ENCODE results near the gene SPSB1.

SPSB1 gene

GRCh38 chr1:9284061-9284460 lies 8.6 kb upstream of the SPSB1 start:
- H3K4me1 Mint-ChIP-seq, result peaks cover 43% of the 10 kb centered on the region
- no peak overlapping the region for H3K27ac Mint-ChIP-seq
- TF ChIP-seq CTCF (IDR thresholded peaks at IDR 0.05), result no peak
- H3K4me3 Mint-ChIP-seq, result no peak overlapping the region
- peaks cover 16% of the 10 kb centered on the region for H3K36me3 Mint-ChIP-seq (ENCODE audit: low read depth)
- DNase-seq, result no peak
- H3K27me3 Mint-ChIP-seq (ENCODE audit: low read depth, poor library complexity), result peaks cover 5% of the 10 kb centered on the region
- H3K9me3 Mint-ChIP-seq, result peaks cover 52% of the 10 kb centered on the region

GRCh38 chr1:9286556-9286955 lies 6.1 kb upstream of the SPSB1 start:
- Mint-ChIP-seq H3K27ac (no peak overlapping the region), H3K27me3 (ENCODE audit: low read depth, poor library complexity) (peaks cover 7% of the 10 kb centered on the region), H3K9me3 (peaks cover 53% of the 10 kb centered on the region), H3K36me3 (ENCODE audit: low read depth) (peaks cover 18% of the 10 kb centered on the region), H3K4me1 (peaks cover 31% of the 10 kb centered on the region), H3K4me3 (no peak overlapping the region)
- no peak for TF ChIP-seq CTCF (IDR thresholded peaks at IDR 0.05)
- DNase-seq, result no peak

GRCh38 chr1:9289090-9289534 lies 3.6 kb upstream of the SPSB1 start:
- H3K36me3 Mint-ChIP-seq (ENCODE audit: low read depth), result peaks cover 16% of the 10 kb centered on the region
- H3K9me3 Mint-ChIP-seq, result peaks cover 47% of the 10 kb centered on the region
- peak; percentile 82 for DNase-seq
- peaks cover 18% of the 10 kb centered on the region for H3K4me1 Mint-ChIP-seq
- peak; percentile 91 for TF ChIP-seq CTCF (IDR thresholded peaks at IDR 0.05)
- H3K4me3 Mint-ChIP-seq, result no peak overlapping the region
- H3K27ac Mint-ChIP-seq, result no peak overlapping the region
- peaks cover 7% of the 10 kb centered on the region for H3K27me3 Mint-ChIP-seq (ENCODE audit: low read depth, poor library complexity)

GRCh38 chr1:9289711-9290485 lies 2.8 kb upstream of the SPSB1 start:
- no peak overlapping the region for H3K27ac Mint-ChIP-seq
- peaks cover 14% of the 10 kb centered on the region for H3K4me1 Mint-ChIP-seq
- no peak for DNase-seq
- H3K27me3 Mint-ChIP-seq (ENCODE audit: low read depth, poor library complexity), result peaks cover 7% of the 10 kb centered on the region
- H3K4me3 Mint-ChIP-seq, result no peak overlapping the region
- H3K9me3 Mint-ChIP-seq, result peaks cover 39% of the 10 kb centered on the region
- peaks cover 10% of the 10 kb centered on the region for H3K36me3 Mint-ChIP-seq (ENCODE audit: low read depth)
- no peak for TF ChIP-seq CTCF (IDR thresholded peaks at IDR 0.05)

GRCh38 chr1:9291914-9292360 lies 757 bp upstream of the SPSB1 start:
- peaks cover 21% of the 10 kb centered on the region for H3K9me3 Mint-ChIP-seq
- no peak overlapping the region for H3K27ac Mint-ChIP-seq
- no peak for DNase-seq
- no peak for TF ChIP-seq CTCF (IDR thresholded peaks at IDR 0.05)
- H3K36me3 Mint-ChIP-seq (ENCODE audit: low read depth), result peaks cover 5% of the 10 kb centered on the region
- peaks cover 14% of the 10 kb centered on the region for H3K4me1 Mint-ChIP-seq
- H3K4me3 Mint-ChIP-seq, result peak overlapping the region; percentile 76
- peaks cover 2% of the 10 kb centered on the region for H3K27me3 Mint-ChIP-seq (ENCODE audit: low read depth, poor library complexity)

GRCh38 chr1:9293241-9293532 lies 493 bp downstream of the SPSB1 start:
- no peak for TF ChIP-seq CTCF (IDR thresholded peaks at IDR 0.05)
- H3K4me3 Mint-ChIP-seq, result no peak overlapping the region
- no peak overlapping the region for H3K27ac Mint-ChIP-seq
- H3K36me3 Mint-ChIP-seq (ENCODE audit: low read depth), result peaks cover 5% of the 10 kb centered on the region
- no peak for DNase-seq
- H3K4me1 Mint-ChIP-seq, result peaks cover 14% of the 10 kb centered on the region
- peaks cover 2% of the 10 kb centered on the region for H3K27me3 Mint-ChIP-seq (ENCODE audit: low read depth, poor library complexity)
- H3K9me3 Mint-ChIP-seq, result peaks cover 10% of the 10 kb centered on the region
